Chondrocyte (in vitro differentiated cells): ENCODE measurements around the gene HOMER2. TPM values are rescaled to one million over a fixed set of nuclear protein-coding genes. Genes with fewer than 3 reads are reported as not detected.

Source experiments
- DNase-seq: peaks from one replicate; pipeline ENCODE4 v3.0.0; 2021; ENCODE audit warnings: mixed read lengths, low spot score
- H3K27ac Mint-ChIP-seq: one replicate; pipeline ENCODE4 v1.8.0; 2021; ENCODE audit warnings: mild to moderate bottlenecking, moderate library complexity, mixed read lengths; ENCODE audit not compliant: unreplicated experiment
- H3K27me3 Mint-ChIP-seq: 2 replicates; pipeline ENCODE4 v1.8.0; 2021; ENCODE audit warnings: low read depth, mixed read lengths
- H3K36me3 Mint-ChIP-seq: 2 replicates; pipeline ENCODE4 v1.8.0; 2021; ENCODE audit warnings: low read depth, mixed read lengths
- H3K4me1 Mint-ChIP-seq: 2 replicates; pipeline ENCODE4 v1.8.0; 2021; ENCODE audit warnings: low read depth, mild to moderate bottlenecking, mixed read lengths
- H3K4me3 Mint-ChIP-seq: one replicate; pipeline ENCODE4 v1.8.0; 2021; ENCODE audit warnings: mild to moderate bottlenecking, moderate library complexity, mixed read lengths; ENCODE audit not compliant: unreplicated experiment
- H3K9me3 Mint-ChIP-seq: 2 replicates; pipeline ENCODE4 v1.8.0; 2021; ENCODE audit warnings: low read depth, mixed read lengths
- CTCF ChIP-seq: fragments of 200-600 bp; sonication (generic); IDR thresholded peaks from 2 replicates; pipeline ENCODE4 v1.5.0; 2021; ENCODE audit warnings: antibody characterized with exemption, mild to moderate bottlenecking, moderate library complexity
- total RNA-seq: library from RNA; stranded (reverse); gene quantifications from 3 replicates; pipeline ENCODE4 v1.2.1, GENCODE V29; 2021

Gene HOMER2
- total RNA-seq, 1 donor from 2014 or later: 6.1 TPM

- TF ChIP-seq CTCF: no peak
- Mint-ChIP-seq H3K36me3 (peaks cover 7% of the 10 kb centered on the region), H3K9me3 (peaks cover 18% of the 10 kb centered on the region), H3K4me3 (no peak overlapping the region), H3K27ac (no peak overlapping the region), H3K27me3 (no peaks in the 10 kb centered on the region), H3K4me1 (no peaks in the 10 kb centered on the region)
- no peak for DNase-seq
Observed at GRCh38 chr15:82909080-82909815, 43.3 kb downstream of the HOMER2 start.

GRCh38 chr15:82907350-82907749, 45.2 kb downstream of the HOMER2 start:
- no peaks in the 10 kb centered on the region for H3K4me1 Mint-ChIP-seq
- H3K4me3 Mint-ChIP-seq: no peak overlapping the region
- H3K27ac Mint-ChIP-seq: no peak overlapping the region
- peaks cover 18% of the 10 kb centered on the region for H3K9me3 Mint-ChIP-seq
- TF ChIP-seq CTCF: no peak
- H3K27me3 Mint-ChIP-seq: no peaks in the 10 kb centered on the region
- H3K36me3 Mint-ChIP-seq: peaks cover 7% of the 10 kb centered on the region
- DNase-seq: no peak

- Mint-ChIP-seq H3K36me3 (peaks cover 7% of the 10 kb centered on the region), H3K9me3 (peaks cover 18% of the 10 kb centered on the region), H3K27me3 (no peaks in the 10 kb centered on the region), H3K27ac (no peak overlapping the region), H3K4me1 (no peaks in the 10 kb centered on the region), H3K4me3 (no peak overlapping the region)
- DNase-seq: no peak
- no peak for TF ChIP-seq CTCF
Observed at GRCh38 chr15:82904574-82904973, 47.9 kb downstream of the HOMER2 start.

GRCh38 chr15:82903511-82903910, 49.0 kb downstream of the HOMER2 start:
- H3K4me1 Mint-ChIP-seq: no peaks in the 10 kb centered on the region
- no peak for TF ChIP-seq CTCF
- no peak overlapping the region for H3K4me3 Mint-ChIP-seq
- no peak for DNase-seq
- no peak overlapping the region for H3K27ac Mint-ChIP-seq
- peaks cover 9% of the 10 kb centered on the region for H3K9me3 Mint-ChIP-seq
- H3K27me3 Mint-ChIP-seq: no peaks in the 10 kb centered on the region
- H3K36me3 Mint-ChIP-seq: peaks cover 1% of the 10 kb centered on the region

- TF ChIP-seq CTCF: no peak
- H3K36me3 Mint-ChIP-seq: no peaks in the 10 kb centered on the region
- DNase-seq: no peak
- H3K27ac Mint-ChIP-seq: no peak overlapping the region
- H3K9me3 Mint-ChIP-seq: no peaks in the 10 kb centered on the region
- no peaks in the 10 kb centered on the region for H3K4me1 Mint-ChIP-seq
- H3K27me3 Mint-ChIP-seq: no peaks in the 10 kb centered on the region
- H3K4me3 Mint-ChIP-seq: no peak overlapping the region
Observed at GRCh38 chr15:82901114-82901805, 51.3 kb downstream of the HOMER2 start.
